Effector memory CD4-positive, alpha-beta T cell (primary cell): ENCODE data around the gene NEURL1B.

Experiments used
- DNase-seq, 3 donors: peaks; one replicate each; pipeline ENCODE4 v3.0.0-alpha.2; 2020
- H3K27ac ChIP-seq: 2 replicates; pipeline ENCODE4 v1.7.0; 2013; ENCODE audit warnings: mild to moderate bottlenecking, low read length, moderate library complexity; ENCODE audit not compliant: insufficient read depth, poor library complexity, severe bottlenecking
- H3K27me3 ChIP-seq: replicated peaks from 2 replicates; pipeline ENCODE4 v1.7.0; 2013; ENCODE audit warnings: mild to moderate bottlenecking, low read length; ENCODE audit not compliant: insufficient read depth, control insufficient read depth, poor library complexity, severe bottlenecking
- H3K36me3 ChIP-seq: 2 replicates; pipeline ENCODE4 v1.7.0; 2013; ENCODE audit warnings: mild to moderate bottlenecking, low read length, moderate library complexity; ENCODE audit not compliant: control insufficient read depth, insufficient read depth
- H3K4me1 ChIP-seq: 2 replicates; pipeline ENCODE4 v1.7.0; 2013; ENCODE audit warnings: low read length, mild to moderate bottlenecking; ENCODE audit not compliant: control insufficient read depth, insufficient read depth, poor library complexity, severe bottlenecking
- H3K4me3 ChIP-seq: 2 replicates; pipeline ENCODE4 v1.7.0; 2013; ENCODE audit warnings: low read length, low read depth, mild to moderate bottlenecking; ENCODE audit not compliant: insufficient read depth, poor library complexity, severe bottlenecking
- H3K9me3 ChIP-seq: 2 replicates; pipeline ENCODE4 v1.7.0; 2013; ENCODE audit warnings: mild to moderate bottlenecking, low read length, moderate library complexity; ENCODE audit not compliant: control insufficient read depth

Gene NEURL1B

DNA sequence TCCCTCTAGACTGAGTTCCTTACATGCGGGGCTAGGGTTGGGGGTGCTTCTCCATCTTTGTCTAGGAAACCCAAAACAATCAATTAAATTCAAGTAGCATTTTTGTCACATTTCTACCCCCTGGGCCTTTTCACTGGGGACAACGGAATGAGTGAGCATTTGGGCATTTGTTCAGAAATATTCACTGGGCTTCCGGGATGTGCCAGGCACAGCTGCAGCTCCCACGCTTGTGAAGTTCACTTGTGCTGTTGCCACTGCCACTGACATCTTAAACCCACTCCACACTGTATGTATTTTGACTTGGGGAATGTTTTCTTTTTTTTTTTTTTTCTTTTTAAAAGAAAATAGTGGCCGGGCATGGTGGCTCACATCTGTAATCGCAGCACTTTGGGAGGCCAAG lies 98.3 kb downstream of the NEURL1B start:
- Histone ChIP-seq H3K36me3 (no peaks in the 10 kb centered on the region), H3K27me3 (no peaks in the 10 kb centered on the region), H3K4me3 (no peak overlapping the region), H3K4me1 (no peaks in the 10 kb centered on the region), H3K27ac (no peak overlapping the region), H3K9me3 (no peaks in the 10 kb centered on the region)
- DNase-seq: no peak

GRCh38 chr5:172740428-172741205 lies 99.6 kb downstream of the NEURL1B start:
- Histone ChIP-seq H3K4me1 (no peaks in the 10 kb centered on the region), H3K9me3 (no peaks in the 10 kb centered on the region), H3K4me3 (no peak overlapping the region), H3K36me3 (no peaks in the 10 kb centered on the region), H3K27me3 (no peaks in the 10 kb centered on the region), H3K27ac (no peak overlapping the region)
- no peak for DNase-seq
